Cardiac fibroblast (primary cell): ENCODE measurements around the gene ATP13A4.
A peak's percentile ranks its signal among the peaks of the same experiment; 100 is the strongest.

Source experiments
- DNase-seq, 2 donors: peaks; one replicate each; pipeline versions ENCODE4 v3.0.0 to v3.0.0-alpha.2; 2010; ENCODE audit warnings: low read depth in 2 of 2
- H3K4me3 ChIP-seq, 2 donors: replicated peaks in 1 of 2; 1 replicate in 1 of 2; 2 replicates in 1 of 2; pipeline ENCODE4 v1.5.1; 2011; ENCODE audit warnings: low read depth in 2 of 2, low read length in 2 of 2, mild to moderate bottlenecking in 2 of 2, moderate library complexity in 1 of 2
- TF ChIP-seq, protein P1 (sequence below): IDR thresholded peaks from one replicate; pipeline ENCODE4 v1.5.1; 2011; ENCODE audit warnings: low read depth, mild to moderate bottlenecking, low read length, inconsistent platforms

ATP13A4 gene

DNA sequence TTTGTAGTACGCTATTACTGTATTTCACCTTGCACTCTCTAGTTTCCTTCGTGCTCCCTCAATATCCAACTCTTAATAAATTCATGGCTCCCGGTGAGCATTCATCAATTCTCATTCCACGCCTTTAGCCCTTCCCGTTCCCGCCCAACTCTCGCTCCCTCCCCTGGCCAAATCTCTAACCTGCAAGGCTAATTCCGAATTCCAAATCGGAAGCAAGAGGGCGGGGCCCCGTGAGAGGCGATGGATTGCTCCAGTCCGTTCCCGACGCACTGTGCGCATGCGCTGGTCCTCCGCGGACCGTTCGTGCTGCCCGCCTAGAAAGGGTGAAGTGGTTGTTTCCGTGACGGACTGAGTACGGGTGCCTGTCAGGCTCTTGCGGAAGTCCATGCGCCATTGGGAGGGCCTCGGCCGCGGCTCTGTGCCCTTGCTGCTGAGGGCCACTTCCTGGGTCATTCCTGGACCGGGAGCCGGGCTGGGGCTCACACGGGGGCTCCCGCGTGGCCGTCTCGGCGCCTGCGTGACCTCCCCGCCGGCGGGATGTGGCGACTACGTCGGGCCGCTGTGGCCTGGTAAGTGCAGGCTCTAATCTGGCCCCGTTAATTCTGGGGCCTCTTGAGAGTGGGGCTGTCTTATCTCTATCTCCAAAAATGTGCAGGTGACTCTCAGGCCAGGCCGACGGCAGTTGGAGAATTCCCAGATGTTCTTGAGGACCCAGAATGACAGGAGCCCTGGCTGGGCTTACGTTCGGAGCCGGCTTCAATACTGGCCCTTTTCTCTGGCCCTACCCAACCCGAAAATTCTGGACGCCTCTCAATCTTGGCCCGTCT is 38.4 kb upstream of the ATP13A4 start, which contains the start of gene OPA1:
OPA1 (plus strand) TSS at position 368 of the 827 bp plus-strand sequence; CDS start at position 538, 170 bp downstream.
- peak within 1 kb of the TSS; percentile 79 to 89 for H3K4me3 ChIP-seq
- peak; percentile 99 for DNase-seq
- TF ChIP-seq, protein P1, sequence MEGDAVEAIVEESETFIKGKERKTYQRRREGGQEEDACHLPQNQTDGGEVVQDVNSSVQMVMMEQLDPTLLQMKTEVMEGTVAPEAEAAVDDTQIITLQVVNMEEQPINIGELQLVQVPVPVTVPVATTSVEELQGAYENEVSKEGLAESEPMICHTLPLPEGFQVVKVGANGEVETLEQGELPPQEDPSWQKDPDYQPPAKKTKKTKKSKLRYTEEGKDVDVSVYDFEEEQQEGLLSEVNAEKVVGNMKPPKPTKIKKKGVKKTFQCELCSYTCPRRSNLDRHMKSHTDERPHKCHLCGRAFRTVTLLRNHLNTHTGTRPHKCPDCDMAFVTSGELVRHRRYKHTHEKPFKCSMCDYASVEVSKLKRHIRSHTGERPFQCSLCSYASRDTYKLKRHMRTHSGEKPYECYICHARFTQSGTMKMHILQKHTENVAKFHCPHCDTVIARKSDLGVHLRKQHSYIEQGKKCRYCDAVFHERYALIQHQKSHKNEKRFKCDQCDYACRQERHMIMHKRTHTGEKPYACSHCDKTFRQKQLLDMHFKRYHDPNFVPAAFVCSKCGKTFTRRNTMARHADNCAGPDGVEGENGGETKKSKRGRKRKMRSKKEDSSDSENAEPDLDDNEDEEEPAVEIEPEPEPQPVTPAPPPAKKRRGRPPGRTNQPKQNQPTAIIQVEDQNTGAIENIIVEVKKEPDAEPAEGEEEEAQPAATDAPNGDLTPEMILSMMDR, result no peak

DNA sequence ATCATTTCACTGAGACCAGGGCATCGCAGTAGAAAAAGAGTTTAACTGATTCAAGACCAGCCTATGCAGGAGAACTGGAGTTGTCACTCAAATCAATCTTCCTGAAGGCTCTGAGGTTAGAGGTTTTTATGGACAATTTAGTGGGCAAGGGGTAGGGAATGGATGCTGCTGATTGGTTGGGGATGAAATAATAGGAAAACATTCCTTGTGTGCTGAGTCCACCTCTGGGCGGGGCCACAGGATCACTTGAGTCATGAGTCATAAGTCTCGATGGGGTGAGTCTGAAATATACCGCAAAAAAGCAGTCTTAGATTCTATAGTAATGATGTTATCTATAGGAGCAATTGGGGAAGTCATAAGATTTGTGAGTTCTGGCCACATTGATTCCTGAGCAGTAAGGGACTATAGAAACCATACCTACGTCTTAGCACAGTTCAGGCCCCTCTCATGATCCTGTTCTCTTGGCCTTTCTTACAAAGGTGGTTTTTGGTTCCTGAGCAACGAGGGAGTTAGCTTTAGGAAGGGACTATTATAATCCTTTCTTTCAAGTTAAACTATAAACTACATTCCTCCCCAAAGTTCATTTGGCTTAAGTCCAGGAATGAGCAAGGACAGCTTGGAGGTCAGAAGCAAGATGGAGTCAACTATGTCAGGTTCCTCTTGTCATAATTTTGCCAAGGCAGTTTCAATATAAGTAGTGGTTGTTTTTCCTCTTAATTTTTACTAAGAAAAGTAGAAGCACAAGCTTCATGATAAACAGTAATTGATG is 35.6 kb upstream of the ATP13A4 start:
- TF ChIP-seq, protein P1, result no peak
- DNase-seq, result peak; percentile 45 to 84
- no peak overlapping the region for H3K4me3 ChIP-seq

DNA sequence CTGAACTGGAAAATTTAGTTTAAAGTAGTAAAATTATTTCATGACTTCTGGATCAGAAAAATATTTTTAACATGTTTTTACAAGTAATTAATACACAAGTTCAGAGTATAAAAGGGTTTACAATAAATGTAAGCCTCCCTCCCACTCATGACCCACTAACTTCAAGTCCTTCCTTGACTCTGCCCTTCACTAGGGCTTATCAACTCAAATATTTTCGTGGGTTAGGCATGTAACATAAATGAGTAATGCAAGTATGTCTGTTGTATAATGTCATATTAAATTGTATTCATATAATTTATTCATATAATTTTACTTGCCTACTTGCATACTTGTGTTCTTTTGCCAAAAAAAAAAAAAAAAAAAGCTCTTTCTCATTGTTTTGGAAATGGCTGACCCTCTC is 34.9 kb upstream of the ATP13A4 start:
- TF ChIP-seq, protein P1, result no peak
- H3K4me3 ChIP-seq, result no peak overlapping the region
- no peak for DNase-seq

DNA sequence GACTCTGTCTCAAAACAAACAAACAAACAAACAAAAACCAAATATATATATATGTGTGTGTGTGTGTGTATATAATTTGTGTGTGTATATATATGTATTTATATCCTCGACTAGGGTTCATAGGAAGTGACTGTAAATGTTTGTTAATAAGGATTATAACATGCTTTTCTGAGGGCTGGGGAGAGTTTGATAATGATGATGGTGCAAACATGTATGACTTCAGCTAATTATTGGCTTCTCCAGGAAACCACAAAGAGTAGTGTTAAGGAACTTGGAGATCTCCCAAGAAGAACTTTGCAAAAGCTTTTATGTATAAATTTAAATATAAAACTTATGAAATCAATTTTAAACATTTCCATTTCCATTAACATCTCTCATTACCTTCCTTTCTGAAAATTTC is 34.4 kb upstream of the ATP13A4 start:
- H3K4me3 ChIP-seq, result no peak overlapping the region
- no peak for DNase-seq

DNA sequence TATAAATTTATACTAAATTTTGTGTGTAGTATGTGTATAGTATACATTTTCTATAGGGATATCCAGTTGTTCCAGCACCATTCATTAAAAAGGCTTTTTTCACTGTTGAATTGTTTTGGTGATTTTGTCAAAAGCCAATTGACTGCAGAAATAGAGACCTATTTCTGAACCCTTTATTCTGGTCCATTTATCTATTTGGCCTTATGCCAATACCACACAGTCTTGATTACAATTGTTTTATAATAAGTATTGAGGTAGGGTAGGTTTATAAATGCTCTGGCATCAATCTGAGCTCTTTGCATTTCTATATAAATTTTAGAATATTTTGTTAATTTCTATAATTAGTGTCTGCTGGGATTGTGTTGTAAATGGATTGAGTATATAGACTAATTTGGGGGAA is 31.8 kb upstream of the ATP13A4 start:
- no peak overlapping the region for H3K4me3 ChIP-seq
- TF ChIP-seq, protein P1, result no peak
- no peak for DNase-seq

More for the DNA sequence above, 34.4 kb upstream of the ATP13A4 start:
- TF ChIP-seq, protein P1, result no peak

DNA sequence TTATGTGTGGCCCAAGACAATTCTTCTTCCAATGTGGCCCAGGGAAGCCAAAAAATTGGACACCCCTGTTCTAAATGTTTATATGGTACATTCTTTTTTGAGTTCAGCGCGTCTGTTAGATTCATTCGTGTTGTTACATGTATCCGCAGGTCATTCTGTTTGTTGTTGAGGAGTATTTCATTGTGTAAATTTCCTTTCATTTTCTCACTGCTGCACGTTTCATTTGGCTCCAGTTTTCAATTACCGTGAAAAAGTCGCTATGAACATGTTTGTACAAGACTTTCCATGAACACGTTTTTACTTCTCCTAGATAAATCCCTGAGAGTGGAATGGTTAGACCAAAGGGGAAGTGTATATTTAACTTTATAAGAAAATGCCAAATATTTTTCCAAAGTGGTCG is 30.8 kb upstream of the ATP13A4 start:
- DNase-seq, result no peak
- H3K4me3 ChIP-seq, result no peak overlapping the region
- TF ChIP-seq, protein P1, result no peak
